Breast epithelium (tissue), 4 donors: ENCODE results near the gene TMEM212. TPM values are rescaled to one million over a fixed set of nuclear protein-coding genes. Genes with fewer than 3 reads are reported as not detected.

Experiments
- DNase-seq, 2 donors: peaks; one replicate each; pipeline ENCODE4 v3.0.0-alpha.2; 2019; ENCODE audit warnings: low spot score in 2 of 2
- H3K27ac ChIP-seq, 2 donors: fragments of 200-600 bp; sonication (generic) in 1 of 2; one replicate each; pipeline ENCODE4 v1.5.1; 2016 to 2019; ENCODE audit warnings: mild to moderate bottlenecking in 1 of 2
- H3K27me3 ChIP-seq, 2 donors: fragments of 200-600 bp; sonication (generic) in 1 of 2; one replicate each; pipeline versions ENCODE4 v1.5.1 to v1.6.0; 2017 to 2019; ENCODE audit warnings: control low read depth in 1 of 2, mild to moderate bottlenecking in 1 of 2
- H3K36me3 ChIP-seq: fragments of 200-600 bp; one replicate; pipeline ENCODE4 v1.5.1; 2019
- H3K4me1 ChIP-seq, 2 donors: fragments of 200-600 bp; sonication (generic); one replicate each; pipeline ENCODE4 v1.5.1; 2016 to 2019; ENCODE audit warnings: control low read depth in 1 of 2
- H3K4me3 ChIP-seq, 3 donors: fragments of 200-600 bp; sonication (generic); 1 replicate in 2 of 3; 2 replicates in 1 of 3; pipeline ENCODE4 v1.5.1; 2016 to 2019; ENCODE audit warnings: mild to moderate bottlenecking in 3 of 3, moderate library complexity in 2 of 3
- H3K9me3 ChIP-seq, 2 donors: fragments of 200-600 bp; sonication (generic) in 1 of 2; one replicate each; pipeline ENCODE4 v1.5.1; 2016 to 2019; ENCODE audit warnings: control low read depth in 1 of 2
- CTCF ChIP-seq, 3 donors: fragments of 450-650 bp; IDR thresholded peaks; one replicate each; pipeline ENCODE4 v1.5.1; 2016 to 2017; ENCODE audit warnings: antibody characterized with exemption in 3 of 3, mild to moderate bottlenecking in 3 of 3, moderate library complexity in 3 of 3
- POLR2A ChIP-seq: fragments of 450-650 bp; IDR thresholded peaks from one replicate; pipeline ENCODE4 v1.6.1; 2016; ENCODE audit warnings: antibody characterized with exemption, mild to moderate bottlenecking, moderate library complexity
- POLR2AphosphoS5 ChIP-seq, 3 donors: sonication (generic); formaldehyde crosslinking; IDR thresholded peaks; one replicate each; pipeline ENCODE4 v1.6.1; 2017; ENCODE audit warnings: antibody characterized with exemption in 3 of 3
- intact Hi-C: fragments of 100-400 bp; cut with DNase I; formaldehyde crosslinking; loops from one replicate; pipeline ENCODE4 v1.15.1; 2023; ENCODE audit warnings: low total_unique reads
- total RNA-seq, 3 donors: library from RNA; depleted of rRNA; stranded (reverse); fragments of >200 nt; gene quantifications; one replicate each; pipeline ENCODE4 v1.1.0, GENCODE V29; 2016

Gene TMEM212
- 1 to 10 TPM in 1 of 3 donors, not detected in 2; 1.3 TPM for total RNA-seq

- no peaks in the 10 kb centered on the region for H3K36me3 ChIP-seq
- peak within 1 kb of the TSS in 1 of 2 donors; percentile 45 for H3K27ac ChIP-seq
- TF ChIP-seq POLR2A, result no peak
- no peak for TF ChIP-seq POLR2AphosphoS5 (IDR thresholded peaks at IDR 0.05)
- no peak for TF ChIP-seq CTCF (IDR thresholded peaks at IDR 0.05)
- no peak for DNase-seq
- H3K4me1 ChIP-seq, result no peaks in the 10 kb centered on the region
- no peak within 1 kb of the TSS for H3K4me3 ChIP-seq
- H3K27me3 ChIP-seq, result no peaks in the 10 kb centered on the region
- intact Hi-C loops, result no loop called here
- H3K9me3 ChIP-seq, result no peaks in the 10 kb centered on the region
Measured at GRCh38 chr3:171842864-171843518, at the start of gene TMEM212. Gene TMEM212 (plus strand): TSS chr3:171843349. CDS start chr3:171843384, 35 bp downstream.

- intact Hi-C loops, result no loop called here
- H3K4me1 ChIP-seq, result no peaks in the 10 kb centered on the region
- no peak for TF ChIP-seq POLR2A
- no peak for TF ChIP-seq POLR2AphosphoS5 (IDR thresholded peaks at IDR 0.05)
- no peak for TF ChIP-seq CTCF (IDR thresholded peaks at IDR 0.05)
Measured at GRCh38 chr3:171796625-171797264, 46.4 kb upstream of the TMEM212 start.

GRCh38 chr3:171797265-171797679 lies 45.9 kb upstream of the TMEM212 start:
- H3K27ac ChIP-seq, result no peak overlapping the region
- TF ChIP-seq CTCF (IDR thresholded peaks at IDR 0.05) (no peak), POLR2AphosphoS5 (IDR thresholded peaks at IDR 0.05) (no peak), POLR2A (no peak)
- H3K36me3 ChIP-seq, result no peaks in the 10 kb centered on the region
- H3K4me1 ChIP-seq, result no peaks in the 10 kb centered on the region
- no peak overlapping the region for H3K4me3 ChIP-seq
- intact Hi-C loops, result no loop called here
- no peaks in the 10 kb centered on the region for H3K9me3 ChIP-seq
- H3K27me3 ChIP-seq, result no peaks in the 10 kb centered on the region
- DNase-seq, result no peak

More at GRCh38 chr3:171796625-171797264, 46.4 kb upstream of the TMEM212 start:
- no peaks in the 10 kb centered on the region for H3K9me3 ChIP-seq
- H3K4me3 ChIP-seq, result no peak overlapping the region
- no peak for DNase-seq
- no peaks in the 10 kb centered on the region for H3K27me3 ChIP-seq
- H3K36me3 ChIP-seq, result no peaks in the 10 kb centered on the region
- H3K27ac ChIP-seq, result no peak overlapping the region

- Histone ChIP-seq H3K9me3 (no peaks in the 10 kb centered on the region), H3K4me3 (no peak overlapping the region), H3K36me3 (no peaks in the 10 kb centered on the region), H3K27ac (no peak overlapping the region), H3K27me3 (no peaks in the 10 kb centered on the region), H3K4me1 (no peaks in the 10 kb centered on the region)
- no peak for DNase-seq
- TF ChIP-seq CTCF (IDR thresholded peaks at IDR 0.05), result no peak
- no peak for TF ChIP-seq POLR2A
- TF ChIP-seq POLR2AphosphoS5 (IDR thresholded peaks at IDR 0.05), result no peak
- intact Hi-C loops, result no loop called here
Measured at GRCh38 chr3:171797873-171798272, 45.3 kb upstream of the TMEM212 start.

- TF ChIP-seq CTCF (IDR thresholded peaks at IDR 0.05) (no peak), POLR2A (no peak), POLR2AphosphoS5 (IDR thresholded peaks at IDR 0.05) (no peak)
Measured at GRCh38 chr3:171799501-171799900, 43.6 kb upstream of the TMEM212 start.

More at GRCh38 chr3:171799501-171799900, 43.6 kb upstream of the TMEM212 start:
- Histone ChIP-seq H3K27me3 (no peaks in the 10 kb centered on the region), H3K36me3 (no peaks in the 10 kb centered on the region), H3K9me3 (no peaks in the 10 kb centered on the region), H3K4me3 (no peak overlapping the region), H3K27ac (no peak overlapping the region), H3K4me1 (no peaks in the 10 kb centered on the region)
- intact Hi-C loops, result no loop called here
- DNase-seq, result no peak
